Osteocyte (in vitro differentiated cells): ENCODE results near the gene PRSS23. TPM values are rescaled to one million over a fixed set of nuclear protein-coding genes. Genes with fewer than 3 reads are reported as not detected.

Source experiments
- DNase-seq: peaks from one replicate; pipeline ENCODE4 v3.0.0; 2021; ENCODE audit warnings: mixed read lengths; ENCODE audit not compliant: unreplicated experiment; ENCODE audit errors: extremely low spot score
- H3K27ac Mint-ChIP-seq: one replicate; pipeline ENCODE4 v1.8.0; 2021; ENCODE audit warnings: mild to moderate bottlenecking, mixed read lengths; ENCODE audit not compliant: unreplicated experiment
- H3K27me3 Mint-ChIP-seq: one replicate; pipeline ENCODE4 v1.8.0; 2021; ENCODE audit warnings: mixed read lengths; ENCODE audit not compliant: unreplicated experiment
- H3K36me3 Mint-ChIP-seq: one replicate; pipeline ENCODE4 v1.8.0; 2021; ENCODE audit warnings: mixed read lengths; ENCODE audit not compliant: unreplicated experiment
- H3K4me1 Mint-ChIP-seq: one replicate; pipeline ENCODE4 v1.8.0; 2021; ENCODE audit warnings: mixed read lengths; ENCODE audit not compliant: unreplicated experiment
- H3K4me3 Mint-ChIP-seq: one replicate; pipeline ENCODE4 v1.8.0; 2021; ENCODE audit warnings: mild to moderate bottlenecking, moderate library complexity, mixed read lengths; ENCODE audit not compliant: unreplicated experiment
- H3K9me3 Mint-ChIP-seq: one replicate; pipeline ENCODE4 v1.8.0; 2021; ENCODE audit warnings: mixed read lengths; ENCODE audit not compliant: unreplicated experiment
- CTCF ChIP-seq: fragments of 200-600 bp; sonication (generic); IDR thresholded peaks from 2 replicates; pipeline ENCODE4 v1.5.0; 2021; ENCODE audit warnings: antibody characterized with exemption, mild to moderate bottlenecking, moderate library complexity
- total RNA-seq: library from RNA; stranded (reverse); gene quantifications from 2 replicates; pipeline ENCODE4 v1.2.1, GENCODE V29; 2021

Gene PRSS23
- total RNA-seq, 1 donor from 2014 or later = 545 TPM

GRCh38 chr11:86787656-86788055 is 12.7 kb upstream of the PRSS23 start:
- Mint-ChIP-seq H3K4me3 (no peak overlapping the region), H3K4me1 (peaks cover 20% of the 10 kb centered on the region), H3K9me3 (no peaks in the 10 kb centered on the region), H3K27ac (no peak overlapping the region), H3K36me3 (no peaks in the 10 kb centered on the region), H3K27me3 (no peaks in the 10 kb centered on the region)
- TF ChIP-seq CTCF = no peak
- DNase-seq = no peak

- no peak overlapping the region for H3K4me3 Mint-ChIP-seq
Observed at GRCh38 chr11:86790195-86790725, 10.1 kb upstream of the PRSS23 start.

GRCh38 chr11:86790867-86791849 is 9.2 kb upstream of the PRSS23 start:
- H3K4me3 Mint-ChIP-seq = no peak overlapping the region
- H3K27me3 Mint-ChIP-seq = no peaks in the 10 kb centered on the region
- no peak overlapping the region for H3K27ac Mint-ChIP-seq
- no peak for TF ChIP-seq CTCF
- no peaks in the 10 kb centered on the region for H3K36me3 Mint-ChIP-seq
- no peaks in the 10 kb centered on the region for H3K9me3 Mint-ChIP-seq
- DNase-seq = no peak
- peaks cover 24% of the 10 kb centered on the region for H3K4me1 Mint-ChIP-seq

More at GRCh38 chr11:86790195-86790725, 10.1 kb upstream of the PRSS23 start:
- Mint-ChIP-seq H3K27me3 (no peaks in the 10 kb centered on the region), H3K4me1 (peaks cover 22% of the 10 kb centered on the region), H3K36me3 (no peaks in the 10 kb centered on the region), H3K27ac (no peak overlapping the region), H3K9me3 (no peaks in the 10 kb centered on the region)
- no peak for TF ChIP-seq CTCF
- DNase-seq = no peak

GRCh38 chr11:86792150-86792549 is 8.2 kb upstream of the PRSS23 start:
- Mint-ChIP-seq H3K4me3 (no peak overlapping the region), H3K4me1 (peaks cover 30% of the 10 kb centered on the region), H3K36me3 (no peaks in the 10 kb centered on the region), H3K27me3 (no peaks in the 10 kb centered on the region), H3K9me3 (no peaks in the 10 kb centered on the region), H3K27ac (peak overlapping the region; percentile 17)
- DNase-seq = no peak
- no peak for TF ChIP-seq CTCF

GRCh38 chr11:86793307-86793706 is 7.0 kb upstream of the PRSS23 start:
- H3K9me3 Mint-ChIP-seq = no peaks in the 10 kb centered on the region
- TF ChIP-seq CTCF = no peak
- no peak for DNase-seq
- no peaks in the 10 kb centered on the region for H3K36me3 Mint-ChIP-seq
- no peak overlapping the region for H3K4me3 Mint-ChIP-seq
- no peak overlapping the region for H3K27ac Mint-ChIP-seq
- peaks cover 36% of the 10 kb centered on the region for H3K4me1 Mint-ChIP-seq
- no peaks in the 10 kb centered on the region for H3K27me3 Mint-ChIP-seq
